Vagina (tissue), 2 donors: ENCODE measurements around the gene P2RY11.

Experiments used
- POLR2A ChIP-seq, 2 donors: fragments of 450-650 bp; IDR thresholded peaks; one replicate each; pipeline ENCODE4 v1.6.1; 2017; ENCODE audit warnings: antibody characterized with exemption in 2 of 2, mild to moderate bottlenecking in 2 of 2, moderate library complexity in 2 of 2
- POLR2AphosphoS5 ChIP-seq, 2 donors: sonication (generic); formaldehyde crosslinking; IDR thresholded peaks; one replicate each; pipeline ENCODE4 v1.9.0; 2017; ENCODE audit warnings: antibody characterized with exemption in 2 of 2, mild to moderate bottlenecking in 2 of 2, low read depth in 1 of 2; ENCODE audit not compliant: insufficient read depth in 1 of 2
- TF ChIP-seq, protein P1 (sequence below), 3 experiments: fragments of 450-650 bp in 2 of 3; fragments of 200-600 bp in 1 of 3; sonication (generic) in 1 of 3; IDR thresholded peaks; one replicate each; pipeline ENCODE4 v1.5.1; 2017 to 2019; ENCODE audit warnings: antibody characterized with exemption in 3 of 3, mild to moderate bottlenecking in 2 of 3, moderate library complexity in 2 of 3

DNA sequence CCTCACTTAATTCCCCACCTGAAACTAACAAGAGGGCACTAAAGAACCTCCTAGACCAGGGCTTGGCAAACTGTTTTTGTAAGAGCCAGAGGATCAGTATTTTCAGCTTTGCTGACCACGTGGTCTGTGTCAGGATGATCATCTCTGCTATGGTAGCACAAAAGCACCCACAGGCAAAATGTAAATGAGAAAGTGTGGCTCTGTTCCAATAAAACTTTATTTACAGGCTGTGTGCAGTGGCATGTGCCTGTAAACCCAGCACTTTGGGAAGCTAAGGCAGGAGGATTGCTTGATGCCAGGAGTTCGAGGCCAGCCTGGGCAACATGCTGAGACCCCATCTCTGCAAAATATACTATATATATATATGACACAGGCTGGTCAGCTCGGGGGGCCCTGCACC lies 52.0 kb downstream of the P2RY11 start:
- TF ChIP-seq POLR2AphosphoS5 (IDR thresholded peaks at IDR 0.05; ENCODE audit: insufficient read depth in 1 of 2, low read depth in 1 of 2) (no peak), POLR2A (IDR thresholded peaks at IDR 0.05) (no peak)
- TF ChIP-seq, protein P1, sequence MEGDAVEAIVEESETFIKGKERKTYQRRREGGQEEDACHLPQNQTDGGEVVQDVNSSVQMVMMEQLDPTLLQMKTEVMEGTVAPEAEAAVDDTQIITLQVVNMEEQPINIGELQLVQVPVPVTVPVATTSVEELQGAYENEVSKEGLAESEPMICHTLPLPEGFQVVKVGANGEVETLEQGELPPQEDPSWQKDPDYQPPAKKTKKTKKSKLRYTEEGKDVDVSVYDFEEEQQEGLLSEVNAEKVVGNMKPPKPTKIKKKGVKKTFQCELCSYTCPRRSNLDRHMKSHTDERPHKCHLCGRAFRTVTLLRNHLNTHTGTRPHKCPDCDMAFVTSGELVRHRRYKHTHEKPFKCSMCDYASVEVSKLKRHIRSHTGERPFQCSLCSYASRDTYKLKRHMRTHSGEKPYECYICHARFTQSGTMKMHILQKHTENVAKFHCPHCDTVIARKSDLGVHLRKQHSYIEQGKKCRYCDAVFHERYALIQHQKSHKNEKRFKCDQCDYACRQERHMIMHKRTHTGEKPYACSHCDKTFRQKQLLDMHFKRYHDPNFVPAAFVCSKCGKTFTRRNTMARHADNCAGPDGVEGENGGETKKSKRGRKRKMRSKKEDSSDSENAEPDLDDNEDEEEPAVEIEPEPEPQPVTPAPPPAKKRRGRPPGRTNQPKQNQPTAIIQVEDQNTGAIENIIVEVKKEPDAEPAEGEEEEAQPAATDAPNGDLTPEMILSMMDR (IDR thresholded peaks at IDR 0.05), result no peak
